Smooth muscle cell (in vitro differentiated cells): ENCODE measurements around the gene HFE. TPM values are rescaled to one million over a fixed set of nuclear protein-coding genes. Genes with fewer than 3 reads are reported as not detected.
A peak's percentile ranks its signal among the peaks of the same experiment; 100 is the strongest.

Experiments
- DNase-seq: peaks from one replicate; lab custom pipeline; 2025; ENCODE audit not compliant: unreplicated experiment; lab: John Stamatoyannopoulos, UW
- H2AFZ ChIP-seq: fragments of 200-600 bp; sonication (generic); 2 replicates; pipeline ENCODE4 v1.6.0; 2016; ENCODE audit warnings: antibody characterized with exemption, low read depth, mild to moderate bottlenecking
- H3F3A ChIP-seq: fragments of 200-600 bp; sonication (generic); 2 replicates; pipeline ENCODE4 v1.6.0; 2017; ENCODE audit warnings: antibody characterized with exemption, low read depth
- H3K27ac ChIP-seq: fragments of 200-600 bp; sonication (generic); 2 replicates; pipeline ENCODE4 v1.5.1; 2016; ENCODE audit warnings: low read depth, mild to moderate bottlenecking
- H3K27me3 ChIP-seq: fragments of 200-600 bp; sonication (generic); 2 replicates; pipeline ENCODE4 v1.6.1; 2016; ENCODE audit warnings: low read depth, mild to moderate bottlenecking
- H3K36me3 ChIP-seq: fragments of 200-600 bp; sonication (generic); 2 replicates; pipeline ENCODE4 v1.5.1; 2016; ENCODE audit warnings: low read depth
- H3K4me1 ChIP-seq: fragments of 200-600 bp; sonication (generic); 2 replicates; pipeline ENCODE4 v1.5.1; 2016; ENCODE audit warnings: low read depth
- H3K4me2 ChIP-seq: fragments of 200-600 bp; sonication (generic); 2 replicates; pipeline ENCODE4 v1.6.0; 2016; ENCODE audit warnings: mild to moderate bottlenecking
- H3K4me3 ChIP-seq: fragments of 200-600 bp; sonication (generic); 2 replicates; pipeline ENCODE4 v1.5.1; 2016; ENCODE audit warnings: mild to moderate bottlenecking
- H3K79me2 ChIP-seq: fragments of 200-600 bp; sonication (generic); 2 replicates; pipeline ENCODE4 v1.6.0; 2016; ENCODE audit warnings: low read depth, mild to moderate bottlenecking
- H3K9ac ChIP-seq: fragments of 200-600 bp; sonication (generic); 2 replicates; pipeline ENCODE4 v1.6.0; 2016; ENCODE audit warnings: low read depth
- H3K9me3 ChIP-seq: fragments of 200-600 bp; sonication (generic); replicated peaks from 2 replicates; pipeline ENCODE4 v1.5.1; 2016; ENCODE audit warnings: low read depth
- H4K20me1 ChIP-seq: fragments of 200-600 bp; sonication (generic); 2 replicates; pipeline ENCODE4 v1.6.0; 2016; ENCODE audit warnings: low read depth
- WGBS: methylation state at CpG from one replicate; pipeline ENCODE4 v1.1.7; 2016; ENCODE audit warnings: low lambda C conversion rate; 5-methylcytosine and 5-hydroxymethylcytosine counted together
- polyA plus RNA-seq: library from polyadenylated mRNA; unstranded; fragments of >200 nt; fragmentation: Nextera tagmentation; extraction: Ambion mirVana; gene quantifications from 2 replicates; pipeline ENCODE4 v1.2.1, GENCODE V29; 2016
- total RNA-seq: library from RNA; depleted of rRNA; stranded (reverse); fragments of >200 nt; gene quantifications from 2 replicates; pipeline ENCODE4 v1.2.3, GENCODE V29; 2014
- TF ChIP-seq, protein P1 (sequence below): fragments of 200-600 bp; sonication (generic); IDR thresholded peaks from 2 replicates; pipeline ENCODE4 v1.5.1; 2017; ENCODE audit warnings: borderline replicate concordance, mild to moderate bottlenecking, antibody characterized with exemption; ENCODE audit not compliant: insufficient read depth, poor library complexity, severe bottlenecking

The HFE gene
- total and polyA plus RNA-seq, 2 experiments from 2014 or later: 2.1 to 4.9 TPM

DNA sequence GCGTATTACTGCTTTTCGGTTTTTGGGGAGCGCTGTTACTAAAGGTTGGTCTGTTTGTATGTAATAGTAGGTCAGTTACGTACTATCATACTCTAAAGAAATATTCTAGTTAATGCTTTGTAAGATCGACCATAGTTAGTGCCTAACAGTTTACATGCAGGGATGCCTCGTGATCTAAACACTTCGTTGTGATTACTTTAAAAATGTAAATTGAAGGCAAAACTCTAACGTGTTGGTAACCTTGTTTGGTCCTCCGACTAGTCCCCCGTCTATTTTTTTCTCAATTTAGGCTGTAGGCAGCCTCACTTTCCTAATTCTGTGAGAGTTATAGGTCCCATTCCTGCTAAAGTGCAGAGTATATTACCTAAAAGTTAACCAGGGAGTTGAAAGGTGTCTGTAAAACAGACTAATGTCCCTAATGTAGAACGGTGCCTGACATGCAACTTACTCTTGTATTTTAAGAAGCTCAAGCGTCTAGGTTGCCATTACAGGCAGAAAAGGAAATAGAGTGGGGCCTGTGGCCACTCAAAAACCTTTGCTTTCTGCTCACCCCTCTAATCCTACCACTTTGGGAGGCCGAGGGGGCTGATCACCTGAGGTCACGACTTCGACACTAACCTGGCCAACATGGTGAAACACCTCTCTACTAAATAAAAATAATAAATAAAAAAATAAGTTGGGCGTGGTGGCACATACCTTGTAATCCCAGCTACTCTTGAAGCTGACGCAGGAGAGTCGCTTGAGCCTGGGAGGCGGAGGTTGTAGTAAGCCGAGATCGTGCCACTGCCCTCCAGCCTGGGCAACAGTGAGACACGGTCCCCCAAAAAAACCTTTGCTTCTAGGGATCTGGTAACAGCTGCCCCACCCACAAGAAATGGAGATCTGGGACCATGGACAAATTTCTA lies 37.8 kb downstream of the HFE start:
- peak overlapping the region; percentile 85 for H3K9ac ChIP-seq
- H3K79me2 ChIP-seq: peaks cover 53% of the 10 kb centered on the region
- H3K9me3 ChIP-seq: no peaks in the 10 kb centered on the region
- no peaks in the 10 kb centered on the region for H3K36me3 ChIP-seq
- 1% methylated on average over 22 of the region's 22 CpGs for WGBS
- H2AFZ ChIP-seq: peak overlapping the region; percentile 75
- H4K20me1 ChIP-seq: peaks cover 45% of the 10 kb centered on the region
- peaks cover 4% of the 10 kb centered on the region for H3F3A ChIP-seq
- H3K4me3 ChIP-seq: peak overlapping the region; percentile 98
- DNase-seq: no peak
- peak overlapping the region; percentile 95 for H3K4me2 ChIP-seq
- peaks cover 12% of the 10 kb centered on the region for H3K4me1 ChIP-seq
- no peaks in the 10 kb centered on the region for H3K27me3 ChIP-seq
- H3K27ac ChIP-seq: peak overlapping the region; percentile 93
- TF ChIP-seq, protein P1, sequence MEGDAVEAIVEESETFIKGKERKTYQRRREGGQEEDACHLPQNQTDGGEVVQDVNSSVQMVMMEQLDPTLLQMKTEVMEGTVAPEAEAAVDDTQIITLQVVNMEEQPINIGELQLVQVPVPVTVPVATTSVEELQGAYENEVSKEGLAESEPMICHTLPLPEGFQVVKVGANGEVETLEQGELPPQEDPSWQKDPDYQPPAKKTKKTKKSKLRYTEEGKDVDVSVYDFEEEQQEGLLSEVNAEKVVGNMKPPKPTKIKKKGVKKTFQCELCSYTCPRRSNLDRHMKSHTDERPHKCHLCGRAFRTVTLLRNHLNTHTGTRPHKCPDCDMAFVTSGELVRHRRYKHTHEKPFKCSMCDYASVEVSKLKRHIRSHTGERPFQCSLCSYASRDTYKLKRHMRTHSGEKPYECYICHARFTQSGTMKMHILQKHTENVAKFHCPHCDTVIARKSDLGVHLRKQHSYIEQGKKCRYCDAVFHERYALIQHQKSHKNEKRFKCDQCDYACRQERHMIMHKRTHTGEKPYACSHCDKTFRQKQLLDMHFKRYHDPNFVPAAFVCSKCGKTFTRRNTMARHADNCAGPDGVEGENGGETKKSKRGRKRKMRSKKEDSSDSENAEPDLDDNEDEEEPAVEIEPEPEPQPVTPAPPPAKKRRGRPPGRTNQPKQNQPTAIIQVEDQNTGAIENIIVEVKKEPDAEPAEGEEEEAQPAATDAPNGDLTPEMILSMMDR: no peak

DNA sequence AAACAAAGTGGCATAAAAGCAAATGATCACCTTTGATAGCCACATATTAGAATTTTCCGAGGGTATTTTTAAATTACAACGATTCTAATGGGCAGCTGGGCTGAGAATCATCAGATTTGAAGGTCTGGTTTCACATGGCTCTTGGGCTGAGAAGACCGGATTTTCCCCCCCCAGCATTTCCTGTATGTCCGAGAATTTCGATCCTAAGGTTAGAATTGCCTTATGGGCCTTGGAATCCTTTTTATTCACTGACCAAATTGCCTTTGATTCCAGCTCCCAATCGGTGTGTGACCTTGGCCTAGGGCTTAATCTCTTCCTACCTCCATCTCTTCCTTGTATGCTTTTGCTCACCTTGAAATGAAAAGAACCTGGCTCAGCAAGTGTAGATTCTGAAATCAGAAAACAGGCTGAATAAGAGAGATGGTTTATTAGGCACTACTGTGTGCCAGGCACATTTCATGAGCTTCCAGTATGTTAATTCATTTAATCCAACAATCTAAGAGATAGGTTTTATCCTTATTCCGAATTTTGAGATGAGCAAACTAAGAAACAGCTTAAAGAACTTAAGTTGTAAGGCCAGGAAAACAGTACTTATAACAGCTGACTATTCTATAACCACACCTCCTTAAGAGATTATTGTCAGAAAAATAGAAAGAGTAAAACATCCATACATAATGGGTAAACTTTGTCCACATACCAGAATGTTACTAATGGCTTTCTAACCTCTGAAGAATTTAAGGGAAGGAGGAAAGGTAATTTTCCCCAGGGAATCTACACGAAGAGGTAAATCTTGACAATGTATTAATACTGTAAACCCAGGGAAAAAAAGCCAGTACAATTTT lies 39.4 kb downstream of the HFE start:
- H3K9ac ChIP-seq: peak overlapping the region; percentile 85
- TF ChIP-seq, protein P1: no peak
- peak overlapping the region; percentile 95 for H3K4me2 ChIP-seq
- H3K27me3 ChIP-seq: no peaks in the 10 kb centered on the region
- peaks cover 4% of the 10 kb centered on the region for H3F3A ChIP-seq
- H3K27ac ChIP-seq: peak overlapping the region; percentile 93
- H2AFZ ChIP-seq: peak overlapping the region; percentile 64
- no peaks in the 10 kb centered on the region for H3K9me3 ChIP-seq
- no peak for DNase-seq
- H4K20me1 ChIP-seq: peaks cover 48% of the 10 kb centered on the region
- no peaks in the 10 kb centered on the region for H3K36me3 ChIP-seq
- peaks cover 12% of the 10 kb centered on the region for H3K4me1 ChIP-seq
- peak overlapping the region; percentile 98 for H3K4me3 ChIP-seq
- peaks cover 53% of the 10 kb centered on the region for H3K79me2 ChIP-seq
- WGBS: 13% methylated on average over 7 of the region's 8 CpGs

DNA sequence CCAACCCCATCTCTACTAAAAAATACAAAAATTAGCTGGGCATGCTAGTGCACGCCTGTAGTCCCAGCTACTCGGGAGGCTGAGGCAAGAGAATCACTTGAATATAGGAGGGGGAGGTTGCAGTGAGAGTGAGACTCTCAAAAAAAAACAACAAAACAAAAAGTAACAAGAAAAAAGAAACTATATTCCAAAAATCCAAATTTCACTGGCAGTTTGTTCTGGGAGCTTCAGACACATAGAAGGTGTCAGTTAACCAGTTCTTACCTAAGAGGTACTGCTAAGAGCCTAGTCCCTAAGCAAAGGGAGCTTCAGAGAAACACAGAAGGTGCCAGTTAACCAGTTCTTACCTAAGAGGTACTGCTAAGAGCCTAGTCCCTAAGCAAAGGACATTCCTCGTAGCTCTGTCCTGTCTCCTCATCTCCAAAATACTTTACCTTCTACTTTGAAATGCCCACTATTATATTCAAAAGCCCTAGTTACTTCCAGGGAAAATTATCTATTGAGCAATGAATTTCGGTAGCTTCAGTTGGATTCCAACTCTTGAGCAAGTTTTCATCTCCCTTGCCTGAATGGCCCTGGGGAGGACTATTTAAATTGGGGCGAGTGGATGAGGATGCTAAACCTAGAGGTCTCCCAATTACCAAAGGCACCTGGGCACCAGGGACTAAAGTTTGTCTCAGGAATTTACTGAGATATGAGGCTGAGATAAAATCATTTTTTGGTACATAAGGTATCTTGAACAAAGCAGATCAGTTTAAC lies 41.0 kb downstream of the HFE start:
- Histone ChIP-seq H3K27ac (no peak overlapping the region), H3K79me2 (peaks cover 58% of the 10 kb centered on the region), H4K20me1 (peaks cover 48% of the 10 kb centered on the region), H3K4me3 (peak overlapping the region; percentile 98), H3F3A (peaks cover 4% of the 10 kb centered on the region), H2AFZ (no peak overlapping the region), H3K27me3 (no peaks in the 10 kb centered on the region), H3K9me3 (no peaks in the 10 kb centered on the region), H3K36me3 (no peaks in the 10 kb centered on the region), H3K4me1 (peaks cover 12% of the 10 kb centered on the region), H3K4me2 (no peak overlapping the region), H3K9ac (no peak overlapping the region)
- WGBS: 87% methylated on average over 5 of the region's 5 CpGs
- no peak for DNase-seq
- TF ChIP-seq, protein P1: no peak
